ENCODE results near the gene FLVCR1. TPM values are rescaled to one million over a fixed set of nuclear protein-coding genes. Genes with fewer than 3 reads are reported as not detected.

The FLVCR1 gene
- total RNA-seq, 1 experiment from 2014 or later: 28.0 TPM

DNA sequence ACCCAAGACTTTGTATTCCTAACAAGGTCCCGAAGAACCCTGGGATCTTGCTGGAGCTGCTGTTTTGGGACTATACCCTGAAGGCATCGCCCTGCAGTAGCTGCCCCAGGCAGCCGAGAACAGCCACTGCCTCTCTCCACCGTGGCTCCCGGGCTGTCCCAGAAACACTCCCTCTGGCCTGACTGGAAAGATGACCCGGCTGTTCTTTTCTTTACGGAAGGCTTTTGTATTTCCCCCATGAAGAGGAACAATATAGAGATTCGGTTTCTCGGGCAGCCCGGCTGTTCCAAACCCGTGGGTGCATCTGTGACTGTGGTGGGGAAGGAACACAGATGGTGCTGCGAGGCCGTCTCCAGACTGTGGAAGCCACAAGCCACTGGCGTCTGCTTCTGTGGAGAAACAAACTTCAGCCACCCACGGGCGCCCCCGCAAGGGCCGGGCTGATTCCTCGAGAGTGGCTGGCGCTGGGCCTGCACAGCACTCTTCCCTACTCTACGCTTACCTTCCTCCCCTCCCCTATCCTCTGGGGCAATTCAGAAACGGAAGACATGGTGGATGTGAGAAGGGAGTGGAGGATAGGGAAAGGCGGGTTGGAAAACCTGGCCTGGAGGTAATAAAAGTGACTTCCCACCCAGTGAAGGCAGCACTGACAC lies 58.5 kb downstream of the FLVCR1 start:
- Histone ChIP-seq H3K4me3 (peak overlapping the region; percentile 52), H3K36me3 (no peaks in the 10 kb centered on the region), H3K27me3 (no peaks in the 10 kb centered on the region), H3K27ac (peak overlapping the region; percentile 86), H3K4me1 (peaks cover 20% of the 10 kb centered on the region), H3K9me3 (replicated peaks) (no peaks in the 10 kb centered on the region)
- peak; percentile 94 to 98 for DNase-seq

DNA sequence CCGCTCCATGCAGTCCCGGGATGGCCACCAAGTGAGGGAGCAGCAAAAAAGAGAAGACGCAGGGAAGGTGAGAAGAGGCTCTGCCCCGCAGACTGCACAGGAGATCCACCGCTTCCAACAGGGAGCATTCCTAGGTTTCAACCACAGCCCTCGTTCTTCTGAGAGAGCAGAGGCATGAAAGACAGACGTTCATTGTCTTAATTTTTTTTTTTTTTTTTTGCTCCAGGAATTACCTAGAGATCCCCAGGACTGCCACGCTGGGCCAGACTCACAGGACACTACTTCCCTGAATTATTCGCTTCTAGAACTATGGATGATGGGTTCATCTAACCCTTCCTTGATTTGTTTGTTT lies 59.0 kb downstream of the FLVCR1 start:
- DNase-seq: no peak
- Histone ChIP-seq H3K36me3 (no peaks in the 10 kb centered on the region), H3K4me1 (peaks cover 20% of the 10 kb centered on the region), H3K27me3 (no peaks in the 10 kb centered on the region), H3K27ac (peak overlapping the region; percentile 86), H3K9me3 (replicated peaks) (no peaks in the 10 kb centered on the region), H3K4me3 (peak overlapping the region; percentile 52)

DNA sequence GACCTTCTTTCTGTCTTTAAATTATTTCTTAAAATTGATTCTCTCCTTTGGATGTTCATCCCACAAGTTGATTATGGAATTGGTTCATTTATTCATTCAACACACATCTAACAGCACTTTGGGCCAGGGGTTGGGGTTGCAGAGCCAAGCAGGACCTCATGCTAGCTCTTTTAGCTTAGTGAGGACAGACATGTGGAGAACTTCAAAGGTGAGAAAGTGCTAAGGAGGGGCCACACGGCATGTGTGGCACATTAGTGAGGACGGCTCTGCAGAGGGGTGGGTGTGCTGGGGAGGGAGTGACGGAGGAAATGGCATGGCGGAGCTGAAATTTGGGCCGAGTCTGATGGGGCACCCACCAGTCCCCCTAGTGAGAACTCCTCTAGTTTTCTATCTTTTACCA lies 59.8 kb downstream of the FLVCR1 start:
- H3K36me3 ChIP-seq: no peaks in the 10 kb centered on the region
- no peak for DNase-seq
- H3K4me1 ChIP-seq: peaks cover 20% of the 10 kb centered on the region
- H3K4me3 ChIP-seq: no peak overlapping the region
- no peak overlapping the region for H3K27ac ChIP-seq
- no peaks in the 10 kb centered on the region for H3K9me3 ChIP-seq (replicated peaks)
- H3K27me3 ChIP-seq: no peaks in the 10 kb centered on the region

DNA sequence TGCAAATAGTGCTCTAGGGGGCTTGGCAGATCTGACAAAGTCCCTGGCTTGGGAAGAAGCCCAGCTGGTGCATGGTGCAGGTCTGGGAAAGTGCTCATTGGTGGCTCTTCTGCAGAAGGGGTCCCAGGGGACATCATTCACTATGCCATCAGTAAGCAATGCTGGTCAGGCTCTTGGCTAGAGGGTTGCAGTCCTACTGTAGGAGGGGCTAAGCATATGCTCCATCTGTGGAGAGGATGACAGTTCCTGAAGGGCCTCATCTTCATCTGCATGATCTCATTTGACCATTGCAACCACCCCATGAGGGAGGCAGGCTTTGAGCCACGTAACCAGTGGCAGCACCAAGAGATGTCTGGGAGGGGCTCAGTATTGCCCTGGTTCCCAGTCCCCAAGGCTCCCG lies 60.7 kb downstream of the FLVCR1 start:
- H3K27ac ChIP-seq: no peak overlapping the region
- H3K9me3 ChIP-seq (replicated peaks): no peaks in the 10 kb centered on the region
- H3K4me1 ChIP-seq: peaks cover 21% of the 10 kb centered on the region
- H3K27me3 ChIP-seq: no peaks in the 10 kb centered on the region
- DNase-seq: no peak
- H3K36me3 ChIP-seq: no peaks in the 10 kb centered on the region
- no peak overlapping the region for H3K4me3 ChIP-seq

DNA sequence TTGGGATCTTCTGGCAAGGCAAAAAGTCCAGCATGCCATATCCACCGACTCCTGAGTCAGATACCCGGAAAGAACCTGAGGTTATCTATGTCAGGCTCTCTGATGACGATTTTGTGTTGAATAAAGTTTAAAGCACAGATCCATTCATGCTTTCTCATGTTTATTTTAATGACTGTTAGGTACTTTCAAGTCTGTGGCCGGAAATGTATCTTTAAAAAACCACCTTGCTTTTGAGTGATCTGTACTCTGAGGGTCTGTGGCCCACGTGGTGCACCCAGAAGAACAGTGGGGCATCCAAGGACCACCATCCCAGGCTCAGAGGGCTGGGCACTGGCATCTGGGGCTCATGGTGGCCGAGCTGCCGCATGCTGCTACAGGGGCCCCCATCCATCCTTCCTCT lies 62.2 kb downstream of the FLVCR1 start:
- no peaks in the 10 kb centered on the region for H3K27me3 ChIP-seq
- H3K36me3 ChIP-seq: no peaks in the 10 kb centered on the region
- no peak overlapping the region for H3K27ac ChIP-seq
- H3K9me3 ChIP-seq (replicated peaks): no peaks in the 10 kb centered on the region
- H3K4me3 ChIP-seq: no peak overlapping the region
- H3K4me1 ChIP-seq: peaks cover 27% of the 10 kb centered on the region
- DNase-seq: no peak

DNA sequence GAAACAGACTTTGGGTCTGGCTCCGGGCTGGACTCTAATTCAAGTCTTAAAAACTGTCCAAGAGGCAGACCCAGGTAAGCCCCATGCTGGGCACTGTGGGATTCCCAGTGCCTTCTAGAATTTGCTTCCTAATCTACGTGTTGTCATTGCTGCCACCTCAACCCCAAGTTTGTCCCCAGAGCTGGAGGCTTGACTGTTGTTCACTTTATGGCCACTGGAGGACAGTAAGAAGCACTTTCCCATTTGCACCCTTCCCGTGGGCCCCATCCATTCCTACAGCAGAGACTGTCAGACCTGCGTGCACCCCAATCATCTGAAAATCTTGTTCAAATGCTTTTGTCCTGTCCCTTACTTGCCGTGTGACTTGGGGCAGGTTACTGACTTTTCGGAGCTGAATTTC lies 62.8 kb downstream of the FLVCR1 start:
- peak in 1 of 2 experiments; percentile 62 for DNase-seq
- Histone ChIP-seq H3K27me3 (no peaks in the 10 kb centered on the region), H3K9me3 (replicated peaks) (no peaks in the 10 kb centered on the region), H3K36me3 (no peaks in the 10 kb centered on the region), H3K27ac (no peak overlapping the region), H3K4me1 (peaks cover 25% of the 10 kb centered on the region), H3K4me3 (no peak overlapping the region)

DNA sequence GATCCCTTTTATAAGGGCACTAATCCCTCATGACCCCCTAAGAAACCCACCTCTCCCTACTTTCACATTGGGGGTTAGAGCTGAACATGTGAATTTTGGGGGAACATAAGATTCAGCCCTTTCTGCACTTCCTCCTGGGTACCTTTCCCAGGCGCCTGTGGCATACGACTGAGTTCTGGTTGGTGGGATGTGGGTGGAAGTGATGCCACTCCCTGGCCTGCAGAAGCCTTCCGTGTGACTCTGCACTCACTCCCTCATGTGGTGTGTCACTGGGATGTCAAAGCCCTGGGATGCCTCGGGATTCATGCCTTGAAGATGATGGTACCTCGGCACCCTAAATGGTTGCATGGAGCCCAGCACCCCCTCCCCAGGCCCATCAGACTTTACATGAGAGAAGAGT lies 63.9 kb downstream of the FLVCR1 start:
- Histone ChIP-seq H3K4me1 (peaks cover 24% of the 10 kb centered on the region), H3K27me3 (no peaks in the 10 kb centered on the region), H3K36me3 (no peaks in the 10 kb centered on the region), H3K9me3 (replicated peaks) (no peaks in the 10 kb centered on the region), H3K27ac (no peak overlapping the region), H3K4me3 (no peak overlapping the region)
- DNase-seq: no peak

DNA sequence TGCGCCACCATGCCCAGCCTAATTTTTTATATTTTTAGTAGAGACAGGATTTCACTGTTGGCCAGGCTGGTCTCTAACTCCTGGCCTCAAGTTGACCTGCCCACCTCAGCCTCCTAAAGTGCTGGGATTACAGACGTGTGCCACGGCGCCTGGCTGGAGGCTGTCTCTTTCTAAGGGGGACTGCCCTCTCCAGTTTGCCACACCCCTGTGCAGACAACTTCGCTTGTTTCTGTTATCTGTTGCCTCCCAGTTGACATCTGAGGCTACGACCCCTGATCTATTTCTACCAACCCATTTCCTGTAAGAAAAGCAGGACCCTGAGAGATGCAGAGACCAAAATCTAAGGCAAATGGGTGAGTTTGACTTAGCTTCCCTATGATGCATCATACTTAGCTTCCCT lies 68.3 kb downstream of the FLVCR1 start:
- no peaks in the 10 kb centered on the region for H3K27me3 ChIP-seq
- H3K4me1 ChIP-seq: peaks cover 37% of the 10 kb centered on the region
- H3K9me3 ChIP-seq (replicated peaks): no peaks in the 10 kb centered on the region
- no peak for DNase-seq
- no peak overlapping the region for H3K4me3 ChIP-seq
- H3K36me3 ChIP-seq: no peaks in the 10 kb centered on the region
- no peak overlapping the region for H3K27ac ChIP-seq

DNA sequence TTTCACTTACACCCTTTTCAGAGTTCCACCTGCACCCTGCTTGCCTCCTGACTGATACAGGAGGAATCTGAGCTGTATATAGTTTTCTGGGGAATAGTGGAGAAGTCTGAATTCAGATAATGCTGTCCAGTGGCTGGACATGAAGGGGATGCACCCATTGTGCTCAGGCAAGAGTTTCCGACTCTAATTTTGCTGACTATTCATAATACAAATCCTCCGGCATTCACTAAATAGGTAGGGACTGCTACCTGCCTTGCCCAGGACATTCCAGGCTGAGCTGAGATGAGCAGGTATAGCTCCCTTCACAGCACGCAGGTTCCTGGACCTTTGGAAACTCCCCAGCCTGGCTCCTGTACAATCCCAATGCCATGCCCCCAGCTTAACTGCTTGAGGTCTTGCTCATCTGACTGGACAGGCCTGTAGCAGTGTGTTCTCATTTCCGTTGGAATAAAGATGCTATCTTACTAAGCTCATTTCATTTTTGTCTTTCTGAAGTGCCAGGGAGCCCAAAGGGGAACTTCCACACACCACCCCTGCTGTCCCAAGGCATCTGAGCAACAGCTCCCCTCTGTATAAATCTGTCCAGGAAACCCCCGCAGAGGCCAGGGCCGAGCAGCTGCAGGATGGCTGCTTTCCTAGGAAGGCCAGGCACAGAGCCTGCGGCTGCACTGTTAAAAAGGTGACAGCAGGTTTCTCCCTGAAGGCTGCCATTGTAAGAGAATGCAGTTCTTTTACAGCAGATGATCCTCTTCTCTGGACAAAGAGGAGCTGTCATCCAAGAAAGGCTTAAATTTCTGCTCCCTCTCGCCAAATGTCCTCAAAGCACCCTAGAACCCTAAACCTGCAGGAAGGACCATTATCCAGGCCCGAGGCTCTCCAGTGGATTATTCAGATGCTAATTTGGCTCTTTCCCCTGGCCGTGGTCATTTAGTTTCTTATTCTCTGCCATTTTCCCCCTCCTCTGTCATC lies 70.5 kb downstream of the FLVCR1 start:
- peak overlapping the region; percentile 45 for H3K27ac ChIP-seq
- peak; percentile 85 to 89 for DNase-seq

DNA sequence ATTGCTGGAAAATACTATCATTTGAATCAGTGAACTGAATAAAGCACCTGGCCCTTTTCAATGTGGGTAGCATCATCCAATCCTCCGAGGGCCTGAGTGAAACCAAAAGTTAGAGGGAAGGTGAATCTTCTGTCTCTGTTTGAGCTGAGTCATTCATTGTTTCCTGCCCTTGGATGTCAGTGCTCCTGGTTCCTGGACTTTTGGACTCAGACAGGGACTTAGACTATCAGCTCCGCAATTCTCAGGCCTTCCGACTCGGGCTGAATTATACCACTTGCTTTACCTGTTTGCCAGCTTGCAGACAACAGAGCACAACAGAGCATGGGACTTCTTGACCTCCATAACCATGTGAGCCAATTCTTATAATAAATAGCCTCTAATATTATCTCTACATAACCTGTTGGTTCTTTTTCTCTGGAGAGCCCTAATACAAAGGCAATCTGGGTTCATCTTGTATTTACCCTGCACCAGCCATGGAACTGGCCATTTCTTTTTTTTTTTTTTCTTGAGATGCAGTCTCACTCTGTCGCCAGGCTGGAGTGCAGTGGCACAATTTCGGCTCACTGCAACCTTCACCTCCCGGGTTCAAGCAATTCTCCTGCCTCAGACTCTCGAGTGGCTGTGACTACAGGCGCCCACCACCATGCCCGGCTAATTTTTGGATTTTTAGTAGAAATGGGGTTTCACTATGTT lies 73.1 kb downstream of the FLVCR1 start:
- no peak overlapping the region for H3K4me3 ChIP-seq
- H3K36me3 ChIP-seq: no peaks in the 10 kb centered on the region
- no peak for DNase-seq
- H3K27me3 ChIP-seq: no peaks in the 10 kb centered on the region
- no peaks in the 10 kb centered on the region for H3K9me3 ChIP-seq (replicated peaks)
- H3K4me1 ChIP-seq: peaks cover 36% of the 10 kb centered on the region
- H3K27ac ChIP-seq: no peak overlapping the region

More for the DNA sequence above, 70.5 kb downstream of the FLVCR1 start:
- H3K9me3 ChIP-seq (replicated peaks): no peaks in the 10 kb centered on the region
- no peaks in the 10 kb centered on the region for H3K36me3 ChIP-seq
- H3K4me3 ChIP-seq: peak overlapping the region; percentile 1; the same call in 1 of the 2 replicates
- H3K27me3 ChIP-seq: no peaks in the 10 kb centered on the region
- H3K4me1 ChIP-seq: peaks cover 48% of the 10 kb centered on the region

DNA sequence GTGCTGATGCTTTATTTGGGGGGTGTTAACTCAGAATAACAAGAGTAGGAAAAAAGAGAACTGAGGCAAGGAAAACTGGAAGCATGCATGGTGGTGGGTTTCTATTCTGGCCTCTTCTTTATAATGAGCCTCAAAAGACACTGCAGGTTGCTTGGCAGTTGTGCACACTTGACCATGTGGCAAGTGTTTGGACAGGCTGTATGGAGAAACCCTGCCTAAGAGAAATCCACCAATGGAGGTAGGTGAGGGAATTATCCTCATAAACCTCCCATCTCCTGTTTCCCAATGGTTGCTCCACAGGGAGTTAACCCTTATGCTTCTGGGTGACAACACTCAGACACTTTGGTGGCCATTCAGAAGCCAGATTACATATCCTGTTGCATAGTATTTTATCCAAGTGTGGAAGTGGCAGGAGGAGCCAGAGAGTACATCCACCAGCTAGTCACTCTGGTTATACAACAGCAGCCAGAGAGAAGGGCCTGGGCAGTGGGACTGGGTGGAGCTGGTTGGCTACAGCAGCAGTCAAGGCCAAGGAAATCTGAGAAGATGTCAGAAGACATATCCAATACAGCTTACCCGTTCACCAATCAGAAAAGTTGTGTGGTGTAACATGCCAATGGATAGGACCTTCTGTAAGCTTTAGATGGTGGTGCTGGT lies 75.9 kb downstream of the FLVCR1 start:
- H3K36me3 ChIP-seq: no peaks in the 10 kb centered on the region
- H3K27me3 ChIP-seq: no peaks in the 10 kb centered on the region
- no peaks in the 10 kb centered on the region for H3K9me3 ChIP-seq (replicated peaks)
- peak in 1 of 2 experiments; percentile 50 for DNase-seq
- no peak overlapping the region for H3K4me3 ChIP-seq
- peaks cover 28% of the 10 kb centered on the region for H3K4me1 ChIP-seq
- no peak overlapping the region for H3K27ac ChIP-seq

DNA sequence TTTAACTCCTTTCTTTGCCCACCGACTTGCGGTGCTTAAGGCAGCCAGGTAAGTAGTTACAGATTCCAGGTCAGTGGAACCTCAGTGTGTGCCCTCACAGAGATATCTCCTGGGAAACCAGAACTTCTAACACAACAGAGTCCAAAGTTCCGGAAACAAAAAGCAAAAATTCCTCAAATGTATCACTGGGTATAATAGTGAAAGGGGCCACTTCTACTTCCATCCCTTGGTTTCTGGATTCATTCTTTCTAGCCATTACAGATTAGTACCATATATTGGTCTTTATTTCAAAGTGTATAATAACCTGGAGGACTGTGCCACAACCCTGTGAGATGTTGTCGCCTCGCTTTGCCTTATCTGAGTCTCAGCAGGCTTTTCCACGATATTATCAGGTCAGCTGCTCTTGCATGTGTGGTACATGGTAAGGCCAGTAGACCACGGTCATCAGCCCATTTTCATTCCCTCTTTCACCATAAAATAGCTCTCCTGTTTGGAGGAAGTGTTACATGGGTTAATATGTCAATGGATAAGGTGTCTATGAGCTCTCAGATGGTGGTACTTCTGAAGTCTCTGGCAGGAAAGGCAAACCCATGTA lies 77.4 kb downstream of the FLVCR1 start:
- no peak for DNase-seq
- Histone ChIP-seq H3K4me3 (no peak overlapping the region), H3K9me3 (replicated peaks) (peaks cover 7% of the 10 kb centered on the region), H3K4me1 (peaks cover 27% of the 10 kb centered on the region), H3K27me3 (no peaks in the 10 kb centered on the region), H3K36me3 (no peaks in the 10 kb centered on the region), H3K27ac (no peak overlapping the region)

DNA sequence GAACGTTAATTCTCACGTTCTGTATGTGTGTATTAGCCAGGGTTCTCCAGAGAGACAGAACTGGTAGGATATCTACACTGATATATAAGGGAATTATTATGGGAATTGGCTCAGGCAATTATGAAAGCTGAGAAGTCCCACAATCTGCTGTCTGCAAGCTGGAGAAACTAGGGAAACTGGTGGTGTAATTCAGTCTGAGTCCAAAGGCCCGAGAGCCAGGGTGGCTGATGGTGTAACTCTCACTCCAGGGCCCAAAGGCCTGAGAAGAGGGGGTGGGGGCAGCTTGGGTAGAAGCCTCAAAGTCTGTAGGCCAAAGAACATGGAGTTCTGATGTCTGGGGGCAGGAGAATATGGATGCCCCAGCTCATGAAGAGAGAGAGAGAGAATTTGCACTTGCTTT lies 79.0 kb downstream of the FLVCR1 start:
- H3K9me3 ChIP-seq (replicated peaks): peaks cover 7% of the 10 kb centered on the region
- peaks cover 26% of the 10 kb centered on the region for H3K4me1 ChIP-seq
- no peak for DNase-seq
- no peak overlapping the region for H3K4me3 ChIP-seq
- H3K36me3 ChIP-seq: no peaks in the 10 kb centered on the region
- no peaks in the 10 kb centered on the region for H3K27me3 ChIP-seq
- no peak overlapping the region for H3K27ac ChIP-seq

DNA sequence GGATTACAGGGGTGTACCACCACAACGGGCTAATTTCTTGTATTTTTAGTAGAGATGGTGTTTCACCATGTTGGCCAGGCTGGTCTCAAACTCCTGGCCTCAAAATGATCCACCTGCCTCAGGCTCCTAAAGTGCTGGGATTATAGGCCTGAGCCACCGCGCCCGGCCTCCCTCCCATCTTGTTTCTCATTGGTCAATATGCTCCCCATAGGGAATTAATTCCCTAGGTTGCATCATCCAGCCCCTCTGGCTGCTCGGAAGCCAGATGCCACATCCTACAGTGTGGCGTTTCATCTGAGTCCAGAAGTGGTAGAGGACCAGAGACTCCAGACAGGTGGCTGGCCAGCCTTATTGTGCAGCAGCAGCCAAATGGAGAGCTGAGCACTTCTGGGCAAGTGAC lies 80.8 kb downstream of the FLVCR1 start:
- H3K9me3 ChIP-seq (replicated peaks): peaks cover 7% of the 10 kb centered on the region
- no peaks in the 10 kb centered on the region for H3K27me3 ChIP-seq
- DNase-seq: peak; percentile 67 to 87
- H3K36me3 ChIP-seq: no peaks in the 10 kb centered on the region
- no peak overlapping the region for H3K4me3 ChIP-seq
- no peak overlapping the region for H3K27ac ChIP-seq
- H3K4me1 ChIP-seq: peaks cover 13% of the 10 kb centered on the region

Measured in SJCRH30 (cell line).